HG02763 (cell line): ENCODE data around the gene UQCC5.

Source experiments
- ATAC-seq: cut with Tn5 transposase; IDR thresholded peaks from one replicate; pipeline ENCODE4 v1.9.1; 2021; ENCODE audit warnings: mild to moderate bottlenecking, moderate library complexity; ENCODE audit not compliant: unreplicated experiment

The UQCC5 gene

GRCh38 chr3:52532838-52533622 lies 3.4 kb upstream of the UQCC5 start:
- no peak for ATAC-seq

GRCh38 chr3:52533623-52534280 lies 2.7 kb upstream of the UQCC5 start, which contains the start of gene NT5DC2:
Gene NT5DC2, minus strand, starts transcription at chr3:52533857. Its CDS starts 120 bp downstream, at chr3:52533737.
- ATAC-seq = peak; percentile 27

GRCh38 chr3:52534281-52535183 lies 1.9 kb upstream of the UQCC5 start:
- ATAC-seq = no peak

DNA sequence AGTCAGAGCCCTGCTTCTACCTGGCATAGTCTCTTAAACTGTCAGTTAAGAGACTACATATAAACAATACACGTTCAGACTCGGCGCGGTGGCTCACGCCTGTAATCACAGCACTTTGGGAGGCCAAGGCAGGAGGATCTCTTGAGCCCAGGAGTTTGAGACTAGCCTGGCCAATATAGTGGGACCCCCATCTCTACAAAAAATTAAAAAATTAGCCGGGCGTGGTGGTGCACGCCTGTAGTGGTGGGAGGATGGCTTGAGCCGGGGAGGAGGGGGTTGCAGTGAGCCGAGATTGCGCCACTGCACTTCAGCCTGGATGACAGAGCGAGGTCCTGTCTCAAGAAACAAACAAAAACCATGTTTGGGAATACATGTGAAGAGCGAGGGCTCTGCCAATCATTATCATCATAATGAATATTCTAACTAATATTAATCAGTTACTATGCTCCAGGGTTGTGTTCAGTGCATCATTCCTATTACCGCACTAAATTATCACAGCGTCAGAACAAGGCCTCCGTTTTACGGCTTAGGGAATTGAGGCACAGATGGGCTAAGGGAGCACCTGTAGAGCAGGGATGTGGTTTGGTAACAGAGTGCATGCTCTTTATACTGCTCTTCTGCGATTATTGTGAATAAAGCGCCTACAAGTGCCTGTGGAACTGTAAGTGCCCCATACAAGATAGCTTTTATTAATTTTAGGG lies 844 bp upstream of the UQCC5 start:
- no peak for ATAC-seq

GRCh38 chr3:52536112-52536368 lies 365 bp upstream of the UQCC5 start:
- ATAC-seq = no peak

- no peak for ATAC-seq
Measured at GRCh38 chr3:52537165-52537620, 788 bp downstream of the UQCC5 start.

GRCh38 chr3:52537726-52538421 lies 1.5 kb downstream of the UQCC5 start:
- ATAC-seq = no peak

DNA sequence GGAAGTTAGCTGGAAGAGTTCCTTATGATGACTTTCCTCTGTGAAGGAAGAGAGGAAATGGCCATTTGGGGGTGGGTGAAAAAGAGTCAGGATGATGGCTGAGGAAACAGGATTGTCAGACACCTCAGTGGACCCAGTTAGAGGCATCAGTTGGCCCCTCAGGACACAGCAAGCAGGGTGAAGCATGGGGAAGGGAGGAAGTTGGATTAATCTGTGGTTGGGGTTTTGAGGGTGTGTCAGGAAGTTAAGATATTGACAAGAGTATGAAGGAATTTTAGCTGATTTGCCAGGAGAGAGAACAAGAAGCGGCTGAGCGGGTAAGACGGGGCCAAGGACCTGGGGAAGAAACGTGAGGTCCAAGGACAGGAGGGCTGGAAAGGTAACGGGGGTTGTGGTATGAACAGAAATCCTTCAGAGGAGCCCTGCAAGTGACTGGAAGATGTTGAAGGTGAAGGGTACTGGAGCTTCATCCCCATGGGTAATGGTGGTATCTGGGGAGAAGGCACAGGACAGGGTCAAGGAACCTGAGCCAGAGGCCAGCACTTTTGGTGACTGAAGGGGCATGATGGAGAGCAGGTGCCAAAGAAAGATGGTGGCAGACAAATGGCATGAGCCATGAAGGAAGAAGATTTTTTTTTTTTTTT lies 2.7 kb downstream of the UQCC5 start:
- no peak for ATAC-seq

DNA sequence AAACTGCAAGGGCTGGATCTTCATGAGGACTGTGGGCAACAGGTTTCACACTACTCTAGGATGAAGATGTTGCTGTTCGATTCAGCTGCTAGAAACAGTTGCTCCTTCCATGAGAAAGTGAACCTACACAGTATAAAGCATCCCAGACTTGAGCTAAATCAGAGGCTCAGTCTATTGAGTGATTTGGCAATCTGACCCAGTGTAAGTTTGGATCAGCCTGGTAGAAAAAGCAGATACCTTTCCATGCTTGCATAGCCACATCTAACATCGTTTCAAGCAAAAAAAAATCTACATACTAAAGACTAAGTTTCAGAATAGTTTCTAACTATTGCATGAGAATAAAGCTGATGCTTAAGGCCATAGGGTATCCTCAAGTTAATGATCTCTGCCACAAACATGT lies 4.6 kb downstream of the UQCC5 start:
- ATAC-seq = no peak

DNA sequence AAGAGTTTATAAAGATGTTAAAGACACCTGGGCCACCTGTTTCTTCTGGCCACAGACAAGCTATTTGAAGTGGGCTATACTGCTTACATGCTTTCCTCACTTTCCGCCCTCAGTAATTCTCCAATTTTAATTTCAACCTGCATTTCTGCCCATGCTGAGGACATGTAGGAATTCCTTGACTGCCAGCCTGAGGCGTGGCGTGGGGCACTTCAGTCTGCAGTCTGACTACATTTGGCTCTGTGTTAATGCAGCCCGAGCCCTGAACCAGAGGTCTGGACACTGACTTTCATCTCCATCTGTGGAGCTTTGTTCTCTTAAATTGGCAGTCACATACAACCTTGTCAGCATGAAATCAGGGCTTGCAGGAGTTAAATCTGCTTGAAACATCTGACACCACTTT lies 8.5 kb downstream of the UQCC5 start:
- ATAC-seq = no peak

GRCh38 chr3:52546111-52546901 lies 9.9 kb downstream of the UQCC5 start:
- ATAC-seq = no peak

DNA sequence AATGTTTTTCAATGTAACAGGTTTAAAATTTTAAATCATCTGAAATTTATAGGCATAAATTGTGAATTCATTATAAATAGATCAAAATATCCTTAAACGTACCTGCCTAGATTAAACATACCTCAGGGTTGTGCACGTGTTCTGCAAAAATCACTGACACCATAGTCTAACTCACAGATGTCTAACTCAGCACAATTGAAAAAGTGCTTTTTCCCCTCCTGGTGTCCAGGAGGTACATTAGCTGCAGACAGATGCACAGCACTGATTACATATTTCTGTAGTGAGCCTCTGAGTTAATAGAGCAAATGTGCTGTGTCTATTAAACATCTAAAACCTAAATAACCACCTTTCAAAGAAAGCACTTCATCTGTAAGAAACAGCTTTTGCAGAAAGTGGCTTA lies 10.7 kb downstream of the UQCC5 start:
- no peak for ATAC-seq

DNA sequence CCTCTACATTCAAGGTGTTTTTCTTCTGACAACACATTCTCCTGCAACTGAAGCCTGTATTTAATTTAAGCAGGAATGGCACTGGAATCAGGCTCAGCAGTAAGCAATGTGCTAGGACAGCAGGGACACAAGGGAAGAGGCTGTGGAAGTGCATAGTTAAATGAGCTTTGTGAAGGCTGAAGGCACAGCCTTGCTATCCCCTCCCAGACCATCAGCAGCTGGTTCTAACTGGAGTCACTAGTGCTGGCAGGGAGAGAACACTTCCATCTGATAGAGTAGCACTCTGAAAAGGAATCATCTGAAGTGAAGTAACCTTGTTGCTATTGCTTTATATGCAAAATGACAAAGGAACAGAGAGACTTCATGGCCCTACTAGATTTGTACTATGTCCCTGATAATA lies 14.7 kb downstream of the UQCC5 start:
- no peak for ATAC-seq

DNA sequence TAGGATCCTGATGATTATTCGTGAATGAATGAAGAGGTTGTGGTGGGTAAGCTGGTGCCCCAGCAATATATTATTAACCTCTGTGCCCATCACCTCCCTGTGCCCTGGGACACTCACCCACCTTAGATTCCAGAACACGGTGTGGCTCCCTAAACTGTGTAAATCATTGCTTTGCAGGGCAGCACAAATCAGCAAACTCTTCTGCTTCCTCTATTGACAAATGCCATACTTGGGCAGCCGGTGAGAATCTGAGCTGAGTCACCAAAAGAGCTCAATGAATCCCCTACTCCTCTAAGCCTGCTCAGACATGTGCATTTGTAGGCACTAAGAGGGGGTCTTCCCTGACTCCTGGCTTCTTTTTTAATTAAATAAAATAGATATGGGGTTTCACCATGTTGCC lies 15.7 kb downstream of the UQCC5 start:
- ATAC-seq = no peak

GRCh38 chr3:52554026-52554755 lies 17.8 kb downstream of the UQCC5 start:
- ATAC-seq = no peak

GRCh38 chr3:52555056-52555455 lies 18.7 kb downstream of the UQCC5 start:
- ATAC-seq = no peak

GRCh38 chr3:52557011-52557960 lies 20.9 kb downstream of the UQCC5 start:
- no peak for ATAC-seq
